Measurements from ENCODE around the gene SNPH. TPM values are rescaled to one million over a fixed set of nuclear protein-coding genes. Genes with fewer than 3 reads are reported as not detected.
"Not testable (repeated sequence)": the region's sequence is repeated elsewhere in the genome, so short reads cannot be mapped to it uniquely, and the experiment has no call there.

The SNPH gene
- 3.3 and 5.4 TPM in 2 replicates for total RNA-seq (2014; rRNA removed; shearing (Covaris generic))

GRCh38 chr20:1266167-1266973, at the start of gene SNPH:
SNPH (plus strand) TSS chr20:1266294; CDS start chr20:1296240, 29,946 bp downstream.
- Histone ChIP-seq H3K4me3 (peak within 1 kb of the TSS; percentile 52), H3K4me1 (replicated peaks) (peaks cover 7% of the 10 kb centered on the region), H3K27me3 (replicated peaks) (no peaks in the 10 kb centered on the region), H3K9me3 (replicated peaks) (no peaks in the 10 kb centered on the region), H3K27ac (no peak within 1 kb of the TSS; the same call in 1 of the 2 replicates), H3K36me3 (no peaks in the 10 kb centered on the region)
- DNase-seq (ENCODE audit: low read depth in 1 of 2, low spot score in 2 of 2): peak; percentile 56 to 76

DNA sequence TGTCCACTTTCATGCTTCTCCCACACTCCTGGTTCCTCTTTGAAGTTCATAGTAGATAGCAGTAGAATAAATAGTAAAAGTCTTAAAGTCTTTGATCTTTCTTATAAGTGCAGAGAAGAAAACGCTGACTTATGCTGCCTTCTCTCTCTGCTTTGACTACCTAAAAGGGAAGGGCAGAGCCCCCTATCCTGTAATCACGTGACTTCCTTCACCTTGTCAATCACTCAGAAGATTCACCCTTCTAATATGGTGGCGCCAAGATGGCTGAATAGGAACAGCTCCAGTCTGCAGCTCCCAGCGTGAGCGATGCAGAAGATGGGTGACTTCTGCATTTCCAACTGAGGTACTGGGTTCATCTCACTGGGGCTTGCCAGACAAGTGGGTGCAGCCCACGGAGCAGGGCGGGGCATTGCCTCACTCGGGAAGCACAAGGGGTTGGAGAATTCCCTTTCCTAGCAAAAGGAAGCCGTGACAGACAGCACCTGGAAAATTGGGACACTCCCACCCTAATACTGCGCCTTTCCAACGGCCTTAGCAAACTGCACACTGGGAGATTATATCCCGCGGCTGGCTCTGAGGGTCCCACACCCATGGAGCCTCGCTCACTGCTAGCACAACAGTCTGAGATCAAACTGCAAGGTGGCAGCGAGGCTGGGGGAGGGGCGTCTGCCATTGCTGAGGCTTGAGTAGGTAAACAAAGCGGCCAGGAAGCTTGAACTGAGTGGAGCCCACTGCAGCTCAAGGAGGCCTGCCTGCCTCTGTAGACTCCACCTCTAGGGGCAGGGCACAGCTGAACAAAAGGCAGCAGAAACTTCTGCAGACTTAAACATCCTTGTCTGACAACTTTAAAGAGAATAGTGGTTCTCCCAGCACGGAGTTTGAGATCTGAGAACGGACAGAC, 49.3 kb upstream of the SNPH start:
- not testable (repeated sequence) for H3K27ac ChIP-seq; DNase-seq (ENCODE audit: low read depth in 1 of 2, low spot score in 2 of 2); H3K4me1 ChIP-seq (replicated peaks); H3K4me3 ChIP-seq; H3K9me3 ChIP-seq (replicated peaks); H3K36me3 ChIP-seq
- H3K27me3 ChIP-seq (replicated peaks): peaks cover 19% of the 10 kb centered on the region; the same call in 1 of the 2 replicates

GRCh38 chr20:1222750-1223149, 43.3 kb upstream of the SNPH start:
- not testable (repeated sequence) for H3K27me3 ChIP-seq (replicated peaks); H3K4me3 ChIP-seq; H3K4me1 ChIP-seq (replicated peaks); H3K27ac ChIP-seq; H3K9me3 ChIP-seq (replicated peaks); H3K36me3 ChIP-seq; DNase-seq (ENCODE audit: low read depth in 1 of 2, low spot score in 2 of 2)

DNA sequence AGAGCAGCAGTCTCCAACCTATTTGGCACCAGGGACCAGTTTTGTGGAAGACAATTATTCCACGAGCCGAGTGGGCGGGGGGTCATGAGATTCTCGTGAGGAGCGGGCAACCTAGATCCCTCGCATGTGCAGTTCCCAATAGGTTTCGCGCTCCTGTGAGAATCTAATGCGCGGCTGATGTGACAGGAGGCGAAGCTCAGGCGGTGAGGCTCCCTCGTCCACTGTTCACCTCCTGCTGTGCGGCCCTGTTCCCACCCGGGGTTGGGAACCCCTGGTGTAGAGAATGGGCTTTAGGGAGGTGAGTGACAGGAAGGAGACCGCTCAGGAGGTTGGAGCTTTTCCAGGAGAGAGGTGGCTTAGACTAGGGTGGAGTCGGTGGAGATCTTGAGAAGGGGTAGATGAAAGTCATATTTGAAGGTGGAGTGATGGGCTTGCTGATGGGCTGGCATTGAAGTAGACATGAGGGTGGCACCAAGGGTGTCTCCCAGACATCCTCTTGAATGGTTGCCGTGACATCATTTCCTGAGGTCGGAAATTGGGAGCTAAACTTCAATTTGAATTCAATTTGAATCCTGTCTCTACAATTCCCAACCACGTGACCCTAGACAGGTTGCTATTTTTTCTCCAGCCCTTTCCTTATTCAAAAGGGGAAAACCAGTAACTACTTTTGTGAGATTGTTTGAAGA, 41.7 kb upstream of the SNPH start:
- DNase-seq (ENCODE audit: low read depth in 1 of 2, low spot score in 2 of 2): no peak
- H3K4me3 ChIP-seq: no peak overlapping the region

GRCh38 chr20:1225263-1225782, 40.8 kb upstream of the SNPH start:
- H3K4me3 ChIP-seq: peak overlapping the region; percentile 34
- H3K9me3 ChIP-seq (replicated peaks): no peaks in the 10 kb centered on the region
- peak in 1 of 2 experiments; percentile 21 for DNase-seq (ENCODE audit: low read depth in 1 of 2, low spot score in 2 of 2)
- H3K27ac ChIP-seq: no peak overlapping the region
- peaks cover 7% of the 10 kb centered on the region for H3K4me1 ChIP-seq (replicated peaks)
- peaks cover 5% of the 10 kb centered on the region; the same call in 1 of the 2 replicates for H3K27me3 ChIP-seq (replicated peaks)
- no peaks in the 10 kb centered on the region for H3K36me3 ChIP-seq

More for the DNA sequence above, 41.7 kb upstream of the SNPH start:
- peaks cover 7% of the 10 kb centered on the region for H3K4me1 ChIP-seq (replicated peaks)
- peaks cover 3% of the 10 kb centered on the region; the same call in 1 of the 2 replicates for H3K27me3 ChIP-seq (replicated peaks)
- H3K9me3 ChIP-seq (replicated peaks): no peaks in the 10 kb centered on the region
- H3K27ac ChIP-seq: no peak overlapping the region
- no peaks in the 10 kb centered on the region for H3K36me3 ChIP-seq

GRCh38 chr20:1225783-1226654, 40.1 kb upstream of the SNPH start, which contains the start of gene RAD21L1:
RAD21L1 (plus strand) TSS chr20:1226044; CDS start chr20:1228454, 2,410 bp downstream.
- H3K27ac ChIP-seq: peak within 1 kb of the TSS; percentile 81

GRCh38 chr20:1229541-1229940, 36.6 kb upstream of the SNPH start:
- H3K4me3 ChIP-seq: no peak overlapping the region
- no peaks in the 10 kb centered on the region for H3K36me3 ChIP-seq
- H3K27me3 ChIP-seq (replicated peaks): peaks cover 17% of the 10 kb centered on the region; the same call in 1 of the 2 replicates
- no peak overlapping the region for H3K27ac ChIP-seq
- DNase-seq (ENCODE audit: low read depth in 1 of 2, low spot score in 2 of 2): no peak
- H3K9me3 ChIP-seq (replicated peaks): no peaks in the 10 kb centered on the region
- H3K4me1 ChIP-seq (replicated peaks): peaks cover 7% of the 10 kb centered on the region

More at GRCh38 chr20:1225783-1226654, 40.1 kb upstream of the SNPH start, which contains the start of gene RAD21L1:
- DNase-seq (ENCODE audit: low read depth in 1 of 2, low spot score in 2 of 2): peak; percentile 78 to 85
- Histone ChIP-seq H3K9me3 (replicated peaks) (no peaks in the 10 kb centered on the region), H3K27me3 (replicated peaks) (peaks cover 11% of the 10 kb centered on the region; the same call in 1 of the 2 replicates), H3K4me1 (replicated peaks) (peaks cover 7% of the 10 kb centered on the region), H3K36me3 (no peaks in the 10 kb centered on the region), H3K4me3 (peak within 1 kb of the TSS; percentile 83)

GRCh38 chr20:1232286-1233111, 33.6 kb upstream of the SNPH start:
- Histone ChIP-seq H3K4me1 (replicated peaks) (no peaks in the 10 kb centered on the region), H3K27ac (no peak overlapping the region), H3K9me3 (replicated peaks) (no peaks in the 10 kb centered on the region), H3K27me3 (replicated peaks) (peaks cover 17% of the 10 kb centered on the region), H3K36me3 (no peaks in the 10 kb centered on the region), H3K4me3 (no peak overlapping the region)
- no peak for DNase-seq (ENCODE audit: low read depth in 1 of 2, low spot score in 2 of 2)

- no peak overlapping the region for H3K4me3 ChIP-seq
- no peak for DNase-seq (ENCODE audit: low read depth in 1 of 2, low spot score in 2 of 2)
- no peak overlapping the region for H3K27ac ChIP-seq
- H3K9me3 ChIP-seq (replicated peaks): no peaks in the 10 kb centered on the region
- H3K4me1 ChIP-seq (replicated peaks): peaks cover 15% of the 10 kb centered on the region
- no peaks in the 10 kb centered on the region for H3K36me3 ChIP-seq
- H3K27me3 ChIP-seq (replicated peaks): no peaks in the 10 kb centered on the region; the same call in 1 of the 2 replicates
Observed at GRCh38 chr20:1240549-1240948, 25.5 kb upstream of the SNPH start.

- Histone ChIP-seq H3K4me3 (no peak overlapping the region), H3K27ac (no peak overlapping the region; the same call in 1 of the 2 replicates), H3K27me3 (replicated peaks) (no peaks in the 10 kb centered on the region; the same call in 1 of the 2 replicates), H3K36me3 (no peaks in the 10 kb centered on the region), H3K4me1 (replicated peaks) (peaks cover 15% of the 10 kb centered on the region), H3K9me3 (replicated peaks) (no peaks in the 10 kb centered on the region)
- no peak for DNase-seq (ENCODE audit: low read depth in 1 of 2, low spot score in 2 of 2)
Observed at GRCh38 chr20:1241456-1241855, 24.6 kb upstream of the SNPH start.

DNA sequence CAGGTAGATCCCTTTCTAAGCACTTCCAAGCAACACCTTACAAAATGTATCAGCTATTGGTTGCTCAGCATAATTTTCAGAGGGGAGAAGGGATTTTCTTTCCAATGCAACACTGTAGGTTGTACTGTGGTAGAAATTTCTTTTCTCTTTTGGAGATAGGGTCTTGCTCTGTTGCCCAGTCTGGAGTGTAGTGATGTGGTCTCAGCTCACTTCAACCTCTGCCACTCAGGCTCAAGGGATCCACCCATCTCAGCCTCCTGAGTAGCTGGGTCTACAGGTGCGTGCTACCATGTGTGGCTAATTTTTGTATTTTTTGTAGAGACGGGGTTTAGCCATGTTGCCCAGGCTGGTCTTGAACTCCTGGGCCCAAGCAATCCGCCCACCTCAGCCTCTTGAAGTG, 24.0 kb upstream of the SNPH start:
- Histone ChIP-seq H3K9me3 (replicated peaks) (no peaks in the 10 kb centered on the region), H3K4me1 (replicated peaks) (peaks cover 15% of the 10 kb centered on the region), H3K27me3 (replicated peaks) (no peaks in the 10 kb centered on the region), H3K27ac (peak overlapping the region; percentile 63), H3K36me3 (no peaks in the 10 kb centered on the region), H3K4me3 (no peak overlapping the region)
- DNase-seq (ENCODE audit: low read depth in 1 of 2, low spot score in 2 of 2): no peak
